WI38 (cell line): Measurements from ENCODE around the gene HOXD8.

Experiments
- H3K4me3 ChIP-seq: 2 replicates; pipeline ENCODE4 v1.5.1; 2011; ENCODE audit warnings: low read depth, mild to moderate bottlenecking, control low read depth, low read length
- CTCF ChIP-seq: IDR thresholded peaks from 2 replicates; pipeline ENCODE4 v1.5.1; 2012; ENCODE audit warnings: low read depth, mild to moderate bottlenecking, control low read depth, low read length

The HOXD8 gene

GRCh38 chr2:176105730-176106580, 23.6 kb upstream of the HOXD8 start:
- H3K4me3 ChIP-seq: no peak overlapping the region

GRCh38 chr2:176106581-176107539, 22.6 kb upstream of the HOXD8 start, which contains the start of gene HOXD11:
TSS of gene HOXD11 (plus strand) at chr2:176107280. CDS start at chr2:176107356, 76 bp downstream.
- H3K4me3 ChIP-seq: no peak within 1 kb of the TSS
- TF ChIP-seq CTCF: no peak

More at GRCh38 chr2:176105730-176106580, 23.6 kb upstream of the HOXD8 start:
- TF ChIP-seq CTCF: no peak

GRCh38 chr2:176107731-176108181, 21.7 kb upstream of the HOXD8 start:
- H3K4me3 ChIP-seq: no peak overlapping the region
- no peak for TF ChIP-seq CTCF

GRCh38 chr2:176109192-176109901, 20.2 kb upstream of the HOXD8 start:
- no peak for TF ChIP-seq CTCF
- H3K4me3 ChIP-seq: no peak overlapping the region

GRCh38 chr2:176109946-176110345, 19.6 kb upstream of the HOXD8 start:
- H3K4me3 ChIP-seq: no peak overlapping the region
- no peak for TF ChIP-seq CTCF

- TF ChIP-seq CTCF: no peak
- H3K4me3 ChIP-seq: no peak overlapping the region
These were observed 18.8 kb upstream of the HOXD8 start for GRCh38 chr2:176110415-176111308.
